Suprapubic skin (tissue), 4 donors: ENCODE data around the gene NFKBIL1. TPM values are rescaled to one million over a fixed set of nuclear protein-coding genes. Genes with fewer than 3 reads are reported as not detected.
A peak's percentile ranks its signal among the peaks of the same experiment; 100 is the strongest.

Experiments used
- DNase-seq, 2 donors: peaks; one replicate each; pipeline ENCODE4 v3.0.0-alpha.2; 2019; ENCODE audit warnings: low spot score in 2 of 2
- H3K27ac ChIP-seq: fragments of 200-600 bp; sonication (generic); one replicate; pipeline ENCODE4 v1.5.1; 2019
- H3K27me3 ChIP-seq: fragments of 200-600 bp; sonication (generic); one replicate; pipeline ENCODE4 v1.5.1; 2019
- H3K36me3 ChIP-seq: fragments of 200-600 bp; sonication (generic); one replicate; pipeline ENCODE4 v1.5.1; 2019
- H3K4me1 ChIP-seq: fragments of 200-600 bp; sonication (generic); one replicate; pipeline ENCODE4 v1.5.1; 2019
- H3K4me3 ChIP-seq: fragments of 200-600 bp; sonication (generic); one replicate; pipeline ENCODE4 v1.5.1; 2019; ENCODE audit warnings: mild to moderate bottlenecking
- H3K9me3 ChIP-seq: fragments of 200-600 bp; sonication (generic); one replicate; pipeline ENCODE4 v1.5.1; 2019
- CTCF ChIP-seq, 2 donors: fragments of 200-600 bp in 1 of 2; fragments of 450-650 bp in 1 of 2; sonication (generic) in 1 of 2; IDR thresholded peaks; one replicate each; pipeline ENCODE4 v1.5.1; 2016 to 2019; ENCODE audit warnings: antibody characterized with exemption in 2 of 2, mild to moderate bottlenecking in 1 of 2, moderate library complexity in 1 of 2
- EP300 ChIP-seq: sonication (generic); formaldehyde crosslinking; IDR thresholded peaks from one replicate; pipeline ENCODE4 v1.6.1; 2017; ENCODE audit warnings: antibody characterized with exemption
- POLR2A ChIP-seq, 2 donors: fragments of 450-650 bp; IDR thresholded peaks; one replicate each; pipeline ENCODE4 v1.6.1; 2017; ENCODE audit warnings: antibody characterized with exemption in 2 of 2, mild to moderate bottlenecking in 2 of 2, moderate library complexity in 2 of 2
- POLR2AphosphoS5 ChIP-seq, 3 donors: sonication (generic); formaldehyde crosslinking; IDR thresholded peaks; one replicate each; pipeline ENCODE4 v1.6.1; 2017; ENCODE audit warnings: antibody characterized with exemption in 3 of 3
- WGBS: methylation state at CpG from one replicate; pipeline ENCODE4 v1.1.5; 2018; 5-methylcytosine and 5-hydroxymethylcytosine counted together
- total RNA-seq, 4 donors: library from RNA; depleted of rRNA; stranded (reverse); fragments of >200 nt; gene quantifications; one replicate each; pipeline ENCODE4 v1.1.0, GENCODE V29; 2016

Gene NFKBIL1
- total RNA-seq, 4 donors from 2014 or later, result 23.6 to 29.5 (median 25.7) TPM

GRCh38 chr6:31573239-31574105, 26.1 kb downstream of the NFKBIL1 start:
- Histone ChIP-seq H3K36me3 (no peaks in the 10 kb centered on the region), H3K4me3 (no peak overlapping the region), H3K9me3 (no peaks in the 10 kb centered on the region), H3K4me1 (peaks cover 7% of the 10 kb centered on the region), H3K27me3 (peaks cover 3% of the 10 kb centered on the region), H3K27ac (no peak overlapping the region)
- no peak for DNase-seq
- 80% methylated on average over 9 of the region's 9 CpGs for WGBS
- no peak for TF ChIP-seq POLR2A (IDR thresholded peaks at IDR 0.05)
- no peak for TF ChIP-seq EP300
- TF ChIP-seq POLR2AphosphoS5 (IDR thresholded peaks at IDR 0.05), result no peak
- no peak for TF ChIP-seq CTCF (IDR thresholded peaks at IDR 0.05)

- no peak for TF ChIP-seq EP300
- no peak for TF ChIP-seq CTCF (IDR thresholded peaks at IDR 0.05)
- no peak for TF ChIP-seq POLR2AphosphoS5 (IDR thresholded peaks at IDR 0.05)
- no peak for TF ChIP-seq POLR2A (IDR thresholded peaks at IDR 0.05)
- Histone ChIP-seq H3K4me1 (peaks cover 7% of the 10 kb centered on the region), H3K9me3 (no peaks in the 10 kb centered on the region), H3K36me3 (no peaks in the 10 kb centered on the region), H3K27me3 (peaks cover 3% of the 10 kb centered on the region), H3K27ac (no peak overlapping the region), H3K4me3 (no peak overlapping the region)
- WGBS, result 83% methylated on average over 14 of the region's 14 CpGs
- no peak for DNase-seq
Measured at GRCh38 chr6:31574106-31575061, 27.0 kb downstream of the NFKBIL1 start.

- 17% methylated on average over 19 of the region's 19 CpGs for WGBS
- H3K4me3 ChIP-seq, result peak within 1 kb of the TSS; percentile 39
- no peak within 1 kb of the TSS for H3K27ac ChIP-seq
- no peak for TF ChIP-seq EP300
- TF ChIP-seq CTCF (IDR thresholded peaks at IDR 0.05), result no peak
- peak in 1 of 2 donors; percentile 37 for TF ChIP-seq POLR2A (IDR thresholded peaks at IDR 0.05)
- H3K4me1 ChIP-seq, result peaks cover 7% of the 10 kb centered on the region
- no peaks in the 10 kb centered on the region for H3K36me3 ChIP-seq
- H3K9me3 ChIP-seq, result no peaks in the 10 kb centered on the region
- no peak for DNase-seq
- peaks cover 3% of the 10 kb centered on the region for H3K27me3 ChIP-seq
Measured at GRCh38 chr6:31575335-31575901, 28.0 kb downstream of the NFKBIL1 start, which contains the start of gene TNF. Gene TNF, plus strand, starts transcription at chr6:31575565. Its CDS starts 177 bp downstream, at chr6:31575742.

- no peak overlapping the region for H3K27ac ChIP-seq
- 46% methylated on average over 8 of the region's 8 CpGs for WGBS
Measured at GRCh38 chr6:31575952-31576685, 28.7 kb downstream of the NFKBIL1 start.

More at GRCh38 chr6:31575952-31576685, 28.7 kb downstream of the NFKBIL1 start:
- DNase-seq, result no peak
- peaks cover 3% of the 10 kb centered on the region for H3K27me3 ChIP-seq
- H3K9me3 ChIP-seq, result no peaks in the 10 kb centered on the region
- no peaks in the 10 kb centered on the region for H3K36me3 ChIP-seq
- TF ChIP-seq CTCF (IDR thresholded peaks at IDR 0.05), result no peak
- no peak for TF ChIP-seq POLR2A (IDR thresholded peaks at IDR 0.05)
- TF ChIP-seq EP300, result no peak
- TF ChIP-seq POLR2AphosphoS5 (IDR thresholded peaks at IDR 0.05), result no peak
- peak overlapping the region; percentile 39 for H3K4me3 ChIP-seq
- peaks cover 8% of the 10 kb centered on the region for H3K4me1 ChIP-seq
